ENCODE results near the gene HOXA4.

Gene HOXA4

DNA sequence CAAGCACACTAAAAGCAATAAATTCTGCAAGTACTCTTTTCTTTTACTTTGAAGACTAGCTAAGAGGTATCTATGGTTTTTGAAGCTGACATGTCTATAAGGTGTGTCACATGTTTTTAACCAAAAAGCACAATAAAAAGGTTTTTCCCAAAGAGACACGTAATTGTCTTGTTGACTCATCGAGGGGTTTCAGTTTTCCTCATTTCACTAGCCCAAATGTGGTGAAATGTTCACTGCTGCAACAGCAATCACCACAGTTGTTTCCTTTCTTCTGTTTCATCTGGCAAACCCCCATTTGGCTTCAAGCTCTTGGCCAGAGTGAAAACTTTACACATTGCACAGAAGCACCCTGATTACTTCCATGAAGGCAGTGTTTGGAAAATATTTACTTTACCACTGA lies 3.8 kb upstream of the HOXA4 start:
- in situ Hi-C loops (cut with HindIII; ENCODE audit: low pct_unique_long_range_greater_than_20kb, low sequenced_read_pairs), result no loop called here
- no peak for DNase-seq (ENCODE audit: low read depth in 1 of 2, low spot score in 1 of 2)
- no peak for TF ChIP-seq JUND (IDR thresholded peaks at IDR 0.05; ENCODE audit: low read depth)

GRCh38 chr7:27133409-27134231 lies 3.1 kb upstream of the HOXA4 start:
- TF ChIP-seq JUND (IDR thresholded peaks at IDR 0.05; ENCODE audit: low read depth), result no peak
- DNase-seq (ENCODE audit: low read depth in 1 of 2, low spot score in 1 of 2), result peak in 1 of 2 experiments; percentile 58
- in situ Hi-C loops (cut with HindIII; ENCODE audit: low pct_unique_long_range_greater_than_20kb, low sequenced_read_pairs), result no loop called here

DNA sequence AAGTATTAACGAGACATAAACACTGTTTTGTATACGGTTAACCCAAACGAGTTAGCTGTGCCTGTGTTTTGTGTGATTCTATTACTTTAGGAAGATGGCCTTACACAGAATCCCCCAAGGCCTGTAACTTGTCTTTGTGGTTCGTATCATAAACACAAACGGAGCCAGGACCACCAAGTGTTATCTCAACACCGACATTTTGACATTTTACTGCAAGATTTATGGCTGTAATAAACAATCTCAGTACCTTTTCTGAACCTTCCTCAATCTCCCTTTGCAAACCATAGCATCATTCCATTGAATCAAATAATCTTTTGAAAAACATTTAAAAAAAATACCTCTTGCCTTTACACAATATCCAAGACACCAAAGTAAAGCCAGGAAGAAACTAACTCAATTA lies 2.4 kb upstream of the HOXA4 start:
- TF ChIP-seq JUND (IDR thresholded peaks at IDR 0.05; ENCODE audit: low read depth), result no peak
- in situ Hi-C loops (cut with HindIII; ENCODE audit: low pct_unique_long_range_greater_than_20kb, low sequenced_read_pairs), result no loop called here
- no peak for DNase-seq (ENCODE audit: low read depth in 1 of 2, low spot score in 1 of 2)

- in situ Hi-C loops (cut with HindIII; ENCODE audit: low pct_unique_long_range_greater_than_20kb, low sequenced_read_pairs), result no loop called here
- TF ChIP-seq JUND (IDR thresholded peaks at IDR 0.05; ENCODE audit: low read depth), result no peak
- no peak for DNase-seq (ENCODE audit: low read depth in 1 of 2, low spot score in 1 of 2)
These were observed 1.7 kb upstream of the HOXA4 start for GRCh38 chr7:27132214-27132613.

DNA sequence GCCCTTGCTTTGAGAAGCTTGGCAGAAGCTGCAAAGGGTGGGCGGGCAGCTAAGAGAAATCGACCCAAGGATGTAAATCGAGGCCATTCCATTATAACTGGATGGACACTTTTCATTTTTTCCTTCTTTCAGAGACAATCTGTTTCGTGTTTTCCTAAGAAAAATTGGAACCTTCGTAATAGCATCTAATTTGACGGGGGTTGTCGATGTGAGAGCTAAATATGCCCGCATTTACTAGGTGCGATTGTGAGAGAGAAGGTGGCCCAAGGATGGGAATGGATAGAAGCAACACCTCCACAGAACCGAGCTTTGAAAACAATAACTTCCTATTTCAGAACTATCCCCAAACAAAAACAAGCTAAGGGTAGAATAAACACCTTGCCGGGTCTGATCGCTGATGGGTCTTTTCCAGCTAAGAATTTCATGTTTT lies 848 bp upstream of the HOXA4 start:
- DNase-seq (ENCODE audit: low read depth in 1 of 2, low spot score in 1 of 2), result no peak
- TF ChIP-seq JUND (IDR thresholded peaks at IDR 0.05; ENCODE audit: low read depth), result no peak
- in situ Hi-C loops (cut with HindIII; ENCODE audit: low pct_unique_long_range_greater_than_20kb, low sequenced_read_pairs), result no loop called here

- DNase-seq (ENCODE audit: low read depth in 1 of 2, low spot score in 1 of 2), result no peak
- TF ChIP-seq JUND (IDR thresholded peaks at IDR 0.05; ENCODE audit: low read depth), result no peak
- in situ Hi-C loops (cut with HindIII; ENCODE audit: low pct_unique_long_range_greater_than_20kb, low sequenced_read_pairs), result no loop called here
These were observed 623 bp downstream of the HOXA4 start for GRCh38 chr7:27129729-27130539.

DNA sequence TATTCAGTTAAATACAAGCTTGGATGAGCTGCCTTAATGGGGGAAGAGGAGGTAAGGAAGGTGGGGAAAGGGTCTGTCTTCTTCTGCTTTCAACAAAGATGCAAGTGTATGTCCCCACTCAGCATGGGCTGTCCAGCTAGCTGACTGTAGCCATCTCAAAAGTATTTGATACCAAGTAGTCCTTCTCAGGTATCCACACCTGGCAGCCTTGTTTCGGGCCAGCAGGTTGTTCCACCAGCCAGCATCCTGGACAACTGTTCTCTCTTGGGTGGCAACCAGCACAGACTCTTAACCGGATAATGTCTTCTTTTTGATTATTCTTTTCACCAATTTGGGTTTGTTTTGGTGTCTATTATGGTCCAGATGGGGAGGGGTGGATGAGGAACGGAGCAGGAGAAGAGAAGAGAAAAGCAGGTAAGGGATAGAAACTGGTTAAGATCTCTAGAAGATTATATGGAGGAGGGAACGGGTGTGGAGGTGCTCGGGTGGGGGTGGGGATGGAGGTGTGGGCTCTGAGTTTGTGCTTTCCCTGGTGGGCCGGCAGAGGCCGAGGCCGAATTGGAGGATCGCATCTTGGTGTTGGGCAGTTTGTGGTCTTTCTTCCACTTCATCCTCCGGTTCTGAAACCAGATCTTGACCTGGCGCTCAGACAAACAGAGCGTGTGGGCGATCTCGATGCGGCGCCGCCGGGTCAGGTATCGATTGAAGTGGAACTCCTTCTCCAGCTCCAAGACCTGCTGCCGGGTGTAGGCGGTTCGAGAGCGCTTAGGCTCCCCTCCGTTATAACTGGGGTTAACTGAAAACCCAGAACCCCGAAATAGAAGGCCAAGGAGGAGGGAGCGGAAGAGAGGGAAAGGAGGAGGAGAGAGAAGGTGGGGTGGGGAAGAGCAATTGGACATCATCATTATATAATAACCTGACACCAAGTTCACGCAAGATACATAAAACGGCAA lies 1.5 kb downstream of the HOXA4 start:
- in situ Hi-C loops (cut with HindIII; ENCODE audit: low pct_unique_long_range_greater_than_20kb, low sequenced_read_pairs), result no loop called here
- no peak for DNase-seq (ENCODE audit: low read depth in 1 of 2, low spot score in 1 of 2)
- TF ChIP-seq JUND (IDR thresholded peaks at IDR 0.05; ENCODE audit: low read depth), result no peak

DNA sequence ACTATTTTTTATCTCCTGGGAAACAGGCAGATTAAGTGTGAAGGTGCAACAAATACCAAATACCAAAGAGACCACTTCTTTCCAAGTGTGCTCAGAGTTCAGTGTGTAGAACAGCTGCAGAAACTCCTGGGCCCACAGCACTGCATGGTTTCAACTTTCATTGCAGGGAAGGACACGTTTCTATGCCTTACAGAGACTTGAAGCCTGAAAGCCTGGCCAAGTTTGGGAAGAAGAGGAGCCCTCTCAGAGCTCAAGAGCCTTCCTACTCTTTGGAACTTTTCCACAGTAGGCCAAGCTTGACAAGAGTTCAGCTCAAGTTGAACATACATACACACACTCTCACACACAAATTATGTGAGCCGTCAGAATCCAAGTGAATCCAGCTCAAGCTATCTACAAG lies 2.5 kb downstream of the HOXA4 start:
- TF ChIP-seq JUND (IDR thresholded peaks at IDR 0.05; ENCODE audit: low read depth), result no peak
- in situ Hi-C loops (cut with HindIII; ENCODE audit: low pct_unique_long_range_greater_than_20kb, low sequenced_read_pairs), result no loop called here
- DNase-seq (ENCODE audit: low read depth in 1 of 2, low spot score in 1 of 2), result no peak

- TF ChIP-seq JUND (IDR thresholded peaks at IDR 0.05; ENCODE audit: low read depth), result no peak
- in situ Hi-C loops (cut with HindIII; ENCODE audit: low pct_unique_long_range_greater_than_20kb, low sequenced_read_pairs), result no loop called here
- DNase-seq (ENCODE audit: low read depth in 1 of 2, low spot score in 1 of 2), result no peak
These were observed 3.8 kb downstream of the HOXA4 start for GRCh38 chr7:27126596-27127327.

DNA sequence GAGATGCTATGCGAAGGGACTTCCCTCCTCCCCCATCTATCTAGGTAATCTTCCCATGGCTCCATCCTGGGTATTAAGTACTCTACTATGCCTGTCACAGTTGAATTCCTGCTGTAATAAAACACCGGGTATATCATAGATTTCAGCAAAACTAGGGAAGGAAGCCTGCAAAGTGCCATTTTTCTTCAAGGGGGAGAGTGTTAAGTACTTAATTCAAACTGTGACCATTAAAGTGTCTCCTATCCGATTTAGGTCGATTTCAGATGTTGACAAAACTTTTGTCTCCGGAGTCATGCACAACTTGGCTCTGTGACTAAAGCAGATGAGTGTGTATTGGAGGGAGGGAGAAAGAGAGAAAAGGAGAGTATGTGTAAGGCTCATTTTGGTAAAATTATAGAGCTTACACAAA lies 4.6 kb downstream of the HOXA4 start:
- in situ Hi-C loops (cut with HindIII; ENCODE audit: low pct_unique_long_range_greater_than_20kb, low sequenced_read_pairs), result no loop called here
- no peak for TF ChIP-seq JUND (IDR thresholded peaks at IDR 0.05; ENCODE audit: low read depth)
- no peak for DNase-seq (ENCODE audit: low read depth in 1 of 2, low spot score in 1 of 2)

GRCh38 chr7:27124902-27125689 lies 5.5 kb downstream of the HOXA4 start:
- in situ Hi-C loops (cut with HindIII; ENCODE audit: low pct_unique_long_range_greater_than_20kb, low sequenced_read_pairs), result no loop called here
- TF ChIP-seq JUND (IDR thresholded peaks at IDR 0.05; ENCODE audit: low read depth), result no peak
- no peak for DNase-seq (ENCODE audit: low read depth in 1 of 2, low spot score in 1 of 2)
